GM19455 (cell line): ENCODE results near the gene DCAF6.
"Not testable (repeated sequence)": the region's sequence is repeated elsewhere in the genome, so short reads cannot be mapped to it uniquely, and the experiment has no call there.

Experiments
- ATAC-seq: cut with Tn5 transposase; IDR thresholded peaks from one replicate; pipeline ENCODE4 v1.9.1; 2021; ENCODE audit not compliant: unreplicated experiment

Gene DCAF6

GRCh38 chr1:167936068-167936929, at the start of gene DCAF6:
Gene DCAF6, plus strand, starts transcription at chr1:167936683. Its CDS starts 229 bp downstream, at chr1:167936912.
- ATAC-seq: peak; percentile 79

GRCh38 chr1:167887187-167887586, 49.3 kb upstream of the DCAF6 start:
- ATAC-seq: not testable (repeated sequence)

GRCh38 chr1:167890400-167890799, 46.1 kb upstream of the DCAF6 start:
- ATAC-seq: no peak

GRCh38 chr1:167893798-167894197, 42.7 kb upstream of the DCAF6 start:
- no peak for ATAC-seq

GRCh38 chr1:167898578-167899222, 37.8 kb upstream of the DCAF6 start:
- ATAC-seq: no peak

- peak; percentile 64 for ATAC-seq
These were observed 37.2 kb upstream of the DCAF6 start for GRCh38 chr1:167899253-167899681.

GRCh38 chr1:167900907-167901306, 35.6 kb upstream of the DCAF6 start:
- no peak for ATAC-seq

GRCh38 chr1:167904652-167905130, 31.8 kb upstream of the DCAF6 start:
- no peak for ATAC-seq

GRCh38 chr1:167905182-167905581, 31.3 kb upstream of the DCAF6 start:
- ATAC-seq: no peak

GRCh38 chr1:167905671-167906070, 30.8 kb upstream of the DCAF6 start:
- no peak for ATAC-seq

GRCh38 chr1:167909691-167910180, 26.7 kb upstream of the DCAF6 start:
- ATAC-seq: no peak

GRCh38 chr1:167910530-167910929, 26.0 kb upstream of the DCAF6 start:
- no peak for ATAC-seq

GRCh38 chr1:167911413-167911812, 25.1 kb upstream of the DCAF6 start:
- no peak for ATAC-seq

GRCh38 chr1:167912294-167912693, 24.2 kb upstream of the DCAF6 start:
- no peak for ATAC-seq

GRCh38 chr1:167913895-167914496, 22.5 kb upstream of the DCAF6 start, which contains the start of gene ADCY10:
Gene ADCY10, minus strand, starts transcription at chr1:167914134. Its CDS starts 8,994 bp downstream, at chr1:167905140.
- no peak for ATAC-seq

- ATAC-seq: no peak
These were observed 20.9 kb upstream of the DCAF6 start for GRCh38 chr1:167915569-167915968.

GRCh38 chr1:167916766-167917511, 19.5 kb upstream of the DCAF6 start:
- no peak for ATAC-seq

GRCh38 chr1:167922023-167922422, 14.5 kb upstream of the DCAF6 start:
- ATAC-seq: no peak

- no peak for ATAC-seq
These were observed 13.8 kb upstream of the DCAF6 start for GRCh38 chr1:167922611-167923074.

- ATAC-seq: no peak
These were observed 13.0 kb upstream of the DCAF6 start for GRCh38 chr1:167923324-167924056.
